ENCODE measurements around the gene CHSY1. TPM values are rescaled to one million over a fixed set of nuclear protein-coding genes. Genes with fewer than 3 reads are reported as not detected.

CHSY1 gene
- total and polyA plus RNA-seq, 3 donors from 2014 or later = 20.0 to 36.1 (median 31.1) TPM

DNA sequence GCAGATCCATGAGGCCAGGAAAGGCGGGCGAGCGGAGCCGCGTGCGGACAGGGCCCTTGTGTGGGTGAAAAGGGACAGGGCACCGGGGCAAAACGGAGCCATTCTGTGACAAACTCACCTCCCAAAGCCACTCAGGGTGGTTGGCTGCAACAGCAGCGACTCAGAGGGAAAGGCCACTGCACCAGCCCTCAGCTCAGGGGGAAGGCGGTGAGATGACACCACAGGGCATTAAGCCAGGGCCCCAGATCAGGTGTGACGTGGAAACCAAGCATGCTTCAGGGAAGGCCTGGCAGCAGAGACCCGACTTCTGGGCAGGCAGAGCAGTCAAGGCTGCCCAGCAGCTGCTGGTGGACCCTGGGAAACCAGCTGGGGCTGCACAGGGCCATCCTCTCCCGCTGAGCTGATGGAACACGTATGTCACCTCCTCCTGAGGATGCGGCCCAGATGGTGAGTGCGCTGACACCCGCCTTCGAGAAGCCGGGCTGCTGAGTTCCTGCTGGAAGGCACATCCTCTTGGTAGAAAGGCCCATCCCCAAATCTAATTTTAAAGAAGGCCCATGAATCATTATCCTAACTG, 82.3 kb downstream of the CHSY1 start:
- H3K27ac ChIP-seq = peak overlapping the region in 1 of 2 donors; percentile 35
- no peaks in the 10 kb centered on the region for H3K27me3 ChIP-seq
- peaks cover 30% of the 10 kb centered on the region for H3K4me1 ChIP-seq
- H3K4me3 ChIP-seq = no peak overlapping the region
- TF ChIP-seq CTCF (IDR thresholded peaks at IDR 0.05) (no peak), POLR2A (IDR thresholded peaks at IDR 0.05) (no peak)
- no peaks in the 10 kb centered on the region for H3K36me3 ChIP-seq (ENCODE audit: low read depth, missing control alignments)
- H3K9me3 ChIP-seq = no peaks in the 10 kb centered on the region
- no peak for DNase-seq
- 86 to 98% methylated on average over 11 to 19 of the region's 19 CpGs for whole genome bisulfite sequencing, 2 donors
- intact Hi-C loops (cut with DNase I; ENCODE audit: low total_unique reads) = no loop called here

DNA sequence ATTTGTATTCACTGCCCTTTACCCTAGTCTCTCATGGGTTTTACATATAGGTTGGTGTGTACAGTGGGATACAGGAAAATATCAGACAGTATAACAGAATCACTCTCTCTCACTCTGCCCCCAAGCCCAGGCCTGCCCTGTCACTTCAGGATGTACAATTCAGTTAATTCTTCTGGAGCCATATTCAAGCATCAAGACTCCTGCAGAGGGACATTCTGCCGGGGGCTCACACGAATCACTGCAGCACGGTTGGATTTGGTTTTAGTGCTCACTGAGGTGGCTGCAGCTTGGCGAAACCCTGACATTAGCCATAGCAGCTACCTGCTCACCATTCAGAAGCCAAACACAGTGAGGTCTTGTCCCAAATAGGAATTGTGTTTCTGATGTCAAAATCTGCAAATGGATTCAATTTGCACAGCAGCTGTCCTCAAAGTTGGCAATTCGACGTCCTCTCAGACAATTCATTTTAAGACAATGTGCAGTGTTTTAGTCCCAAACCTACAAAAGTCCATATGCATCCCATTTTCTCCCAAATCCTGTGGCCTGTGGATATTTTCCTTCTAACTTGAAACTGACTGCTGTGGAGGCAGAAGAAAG, 82.9 kb downstream of the CHSY1 start:
- Histone ChIP-seq H3K27me3 (no peaks in the 10 kb centered on the region), H3K27ac (peak overlapping the region; percentile 73 to 75), H3K9me3 (no peaks in the 10 kb centered on the region), H3K36me3 (ENCODE audit: low read depth, missing control alignments) (no peaks in the 10 kb centered on the region), H3K4me3 (no peak overlapping the region), H3K4me1 (peaks cover 30% of the 10 kb centered on the region)
- TF ChIP-seq CTCF (IDR thresholded peaks at IDR 0.05) (no peak), POLR2A (IDR thresholded peaks at IDR 0.05) (no peak)
- intact Hi-C loops (cut with DNase I; ENCODE audit: low total_unique reads) = no loop called here
- DNase-seq = no peak
- WGBS, 2 donors = 76 to 84% methylated on average over 6 of the region's 6 CpGs

DNA sequence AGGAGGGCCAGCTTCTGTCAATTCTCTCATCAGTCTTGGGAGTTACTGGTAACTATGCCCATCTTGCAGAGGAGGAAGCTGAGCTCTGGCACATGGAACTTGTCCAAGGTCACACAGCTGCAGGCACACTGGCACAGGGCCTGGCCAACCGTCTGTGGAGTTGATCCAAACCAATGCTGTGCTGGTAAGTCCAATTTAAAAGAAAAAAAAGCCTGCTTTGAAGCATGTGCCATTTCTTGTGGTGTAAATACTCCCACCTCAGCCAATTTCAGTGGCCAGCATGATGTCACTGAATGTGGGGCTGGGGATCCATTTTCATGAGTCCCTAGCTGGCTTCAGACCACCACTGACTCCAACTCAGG, 83.4 kb downstream of the CHSY1 start:
- 39 to 50% methylated on average over 1 of the region's 1 CpG for whole genome bisulfite sequencing, 2 donors
- Histone ChIP-seq H3K4me1 (peaks cover 30% of the 10 kb centered on the region), H3K27me3 (no peaks in the 10 kb centered on the region), H3K4me3 (no peak overlapping the region), H3K36me3 (ENCODE audit: low read depth, missing control alignments) (no peaks in the 10 kb centered on the region), H3K27ac (peak overlapping the region; percentile 73 to 75), H3K9me3 (no peaks in the 10 kb centered on the region)
- intact Hi-C loops (cut with DNase I; ENCODE audit: low total_unique reads) = no loop called here
- TF ChIP-seq CTCF (IDR thresholded peaks at IDR 0.05) = no peak
- DNase-seq = peak; percentile 68

DNA sequence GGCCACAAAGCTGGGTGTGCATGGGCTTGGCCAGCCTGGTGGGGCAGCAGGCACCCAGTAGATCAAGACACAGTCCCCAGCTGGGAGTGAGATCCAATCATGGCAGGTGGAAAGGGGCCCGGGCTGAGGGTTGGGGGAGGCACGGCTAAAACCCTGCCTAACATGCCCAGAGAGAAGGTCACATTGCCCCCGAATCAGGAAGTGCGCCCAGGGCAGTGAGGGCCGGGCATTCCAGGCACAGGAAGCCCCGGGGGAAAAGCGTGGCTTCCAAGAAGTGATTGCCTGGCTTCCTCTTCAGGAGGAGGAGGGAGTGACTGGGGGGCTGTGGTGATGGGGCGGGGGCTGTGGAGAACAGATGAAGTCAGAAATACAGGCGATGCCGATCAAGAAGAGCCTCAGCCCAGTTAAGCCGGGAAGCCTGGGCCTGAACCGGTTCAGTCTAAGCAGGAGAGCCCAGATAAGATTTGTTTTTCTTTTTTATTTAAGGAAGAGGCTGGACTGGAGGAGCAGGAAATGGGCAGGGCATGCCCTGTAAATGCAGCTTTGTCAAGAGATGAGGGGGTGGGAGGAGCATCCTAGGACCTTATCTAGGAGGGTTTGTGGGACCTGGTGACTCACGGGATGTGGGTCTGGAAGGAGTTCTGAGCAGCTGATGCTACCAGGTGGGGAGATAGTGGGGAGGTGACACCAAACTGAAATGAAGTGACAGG, 83.9 kb downstream of the CHSY1 start:
- Histone ChIP-seq H3K27me3 (no peaks in the 10 kb centered on the region), H3K9me3 (no peaks in the 10 kb centered on the region), H3K4me3 (no peak overlapping the region), H3K27ac (peak overlapping the region; percentile 73 to 75), H3K4me1 (peaks cover 28% of the 10 kb centered on the region), H3K36me3 (ENCODE audit: low read depth, missing control alignments) (no peaks in the 10 kb centered on the region)
- DNase-seq = peak; percentile 54
- 41 to 47% methylated on average over 13 of the region's 13 CpGs for WGBS, 2 donors
- intact Hi-C loops (cut with DNase I; ENCODE audit: low total_unique reads) = no loop called here
- TF ChIP-seq CTCF (IDR thresholded peaks at IDR 0.05) = no peak
- TF ChIP-seq POLR2A (IDR thresholded peaks at IDR 0.05) = no peak

Data from testis (tissue), 3 donors.